Measurements from ENCODE around the gene PUS1.

The PUS1 gene

GRCh38 chr12:131962069-131962468 lies 33.0 kb downstream of the PUS1 start:
- no peak for DNase-seq (ENCODE audit: low spot score)
- TF ChIP-seq, protein P1, sequence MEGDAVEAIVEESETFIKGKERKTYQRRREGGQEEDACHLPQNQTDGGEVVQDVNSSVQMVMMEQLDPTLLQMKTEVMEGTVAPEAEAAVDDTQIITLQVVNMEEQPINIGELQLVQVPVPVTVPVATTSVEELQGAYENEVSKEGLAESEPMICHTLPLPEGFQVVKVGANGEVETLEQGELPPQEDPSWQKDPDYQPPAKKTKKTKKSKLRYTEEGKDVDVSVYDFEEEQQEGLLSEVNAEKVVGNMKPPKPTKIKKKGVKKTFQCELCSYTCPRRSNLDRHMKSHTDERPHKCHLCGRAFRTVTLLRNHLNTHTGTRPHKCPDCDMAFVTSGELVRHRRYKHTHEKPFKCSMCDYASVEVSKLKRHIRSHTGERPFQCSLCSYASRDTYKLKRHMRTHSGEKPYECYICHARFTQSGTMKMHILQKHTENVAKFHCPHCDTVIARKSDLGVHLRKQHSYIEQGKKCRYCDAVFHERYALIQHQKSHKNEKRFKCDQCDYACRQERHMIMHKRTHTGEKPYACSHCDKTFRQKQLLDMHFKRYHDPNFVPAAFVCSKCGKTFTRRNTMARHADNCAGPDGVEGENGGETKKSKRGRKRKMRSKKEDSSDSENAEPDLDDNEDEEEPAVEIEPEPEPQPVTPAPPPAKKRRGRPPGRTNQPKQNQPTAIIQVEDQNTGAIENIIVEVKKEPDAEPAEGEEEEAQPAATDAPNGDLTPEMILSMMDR (IDR thresholded peaks at IDR 0.05; ENCODE audit: extremely low read depth, insufficient read depth, missing control alignments), result no peak
- in situ Hi-C loops (cut with MboI; ENCODE audit: low pct_unique_long_range_greater_than_20kb, low sequenced_read_pairs, unreplicated experiment), result no loop called here

DNA sequence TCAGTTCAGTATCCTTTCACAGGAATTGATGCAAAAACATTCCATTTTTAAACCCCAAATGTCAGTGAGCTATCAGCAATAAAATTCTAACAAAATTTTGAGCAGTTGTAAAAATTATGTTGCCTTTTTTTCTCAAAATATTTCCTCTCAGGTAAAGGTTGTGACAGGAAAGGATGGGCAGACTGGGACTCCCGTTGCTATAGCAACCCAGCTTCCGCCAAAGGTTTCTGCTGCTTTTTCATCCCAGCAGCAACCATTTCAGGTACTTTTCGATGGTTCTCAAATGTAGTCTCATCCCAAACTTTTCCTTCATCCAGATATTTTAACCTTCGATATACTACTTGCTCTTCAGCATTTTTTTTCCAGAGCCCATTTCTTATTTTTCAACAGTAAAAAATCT lies 34.3 kb downstream of the PUS1 start:
- TF ChIP-seq, protein P1 (IDR thresholded peaks at IDR 0.05; ENCODE audit: extremely low read depth, insufficient read depth, missing control alignments), result no peak
- in situ Hi-C loops (cut with MboI; ENCODE audit: low pct_unique_long_range_greater_than_20kb, low sequenced_read_pairs, unreplicated experiment), result no loop called here
- no peak for DNase-seq (ENCODE audit: low spot score)

- DNase-seq (ENCODE audit: low spot score), result no peak
- in situ Hi-C loops (cut with MboI; ENCODE audit: low pct_unique_long_range_greater_than_20kb, low sequenced_read_pairs, unreplicated experiment), result no loop called here
- TF ChIP-seq, protein P1 (IDR thresholded peaks at IDR 0.05; ENCODE audit: extremely low read depth, insufficient read depth, missing control alignments), result no peak
Observed at GRCh38 chr12:131965073-131965472, 36.0 kb downstream of the PUS1 start.

DNA sequence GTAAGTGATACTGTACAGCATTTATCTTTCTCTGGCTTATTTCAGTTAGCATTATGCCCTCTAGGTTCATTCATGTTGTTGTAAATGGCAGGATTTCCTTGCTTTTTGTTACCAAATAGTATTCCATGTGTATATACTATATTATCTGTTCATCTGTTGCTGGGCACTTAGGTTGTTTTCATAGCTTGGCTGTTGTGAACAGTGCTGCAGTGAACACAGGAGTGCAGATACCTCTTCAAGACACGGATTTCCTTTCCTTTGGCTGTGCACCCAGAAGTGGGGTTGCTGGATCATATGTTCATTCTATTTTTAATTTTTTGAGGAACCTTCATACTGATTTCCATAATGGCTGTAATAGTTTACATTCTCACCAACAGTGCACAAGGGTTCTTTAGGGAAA lies 42.1 kb downstream of the PUS1 start:
- in situ Hi-C loops (cut with MboI; ENCODE audit: low pct_unique_long_range_greater_than_20kb, low sequenced_read_pairs, unreplicated experiment), result no loop called here
- DNase-seq (ENCODE audit: low spot score), result no peak

DNA sequence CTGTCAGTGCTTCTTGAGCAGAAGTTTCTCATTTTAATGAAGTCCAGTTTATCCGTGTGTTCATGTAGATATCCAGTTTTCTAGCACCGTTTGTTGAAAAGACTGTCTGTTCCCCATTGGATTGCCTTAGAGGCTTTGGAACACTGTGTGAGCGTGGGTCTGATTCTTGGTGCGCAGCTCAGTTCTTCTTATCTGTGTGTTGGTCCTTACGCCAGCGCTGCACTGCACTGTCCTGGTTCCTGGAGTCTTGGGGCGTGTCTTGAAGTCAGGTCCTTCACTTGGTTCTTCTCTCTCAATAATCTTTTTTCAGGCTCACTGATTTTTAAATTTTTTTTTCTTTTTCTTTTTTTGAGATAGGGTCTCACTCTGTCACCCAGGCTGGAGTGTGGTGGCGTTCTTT lies 46.2 kb downstream of the PUS1 start:
- in situ Hi-C loops (cut with MboI; ENCODE audit: low pct_unique_long_range_greater_than_20kb, low sequenced_read_pairs, unreplicated experiment), result no loop called here
- TF ChIP-seq, protein P1 (IDR thresholded peaks at IDR 0.05; ENCODE audit: extremely low read depth, insufficient read depth, missing control alignments), result no peak
- DNase-seq (ENCODE audit: low spot score), result no peak

More for the DNA sequence above, 42.1 kb downstream of the PUS1 start:
- TF ChIP-seq, protein P1 (IDR thresholded peaks at IDR 0.05; ENCODE audit: extremely low read depth, insufficient read depth, missing control alignments), result no peak

GRCh38 chr12:131979606-131980005 lies 50.5 kb downstream of the PUS1 start:
- DNase-seq (ENCODE audit: low spot score), result no peak
- TF ChIP-seq, protein P1 (IDR thresholded peaks at IDR 0.05; ENCODE audit: extremely low read depth, insufficient read depth, missing control alignments), result no peak
- in situ Hi-C loops (cut with MboI; ENCODE audit: low pct_unique_long_range_greater_than_20kb, low sequenced_read_pairs, unreplicated experiment), result no loop called here

DNA sequence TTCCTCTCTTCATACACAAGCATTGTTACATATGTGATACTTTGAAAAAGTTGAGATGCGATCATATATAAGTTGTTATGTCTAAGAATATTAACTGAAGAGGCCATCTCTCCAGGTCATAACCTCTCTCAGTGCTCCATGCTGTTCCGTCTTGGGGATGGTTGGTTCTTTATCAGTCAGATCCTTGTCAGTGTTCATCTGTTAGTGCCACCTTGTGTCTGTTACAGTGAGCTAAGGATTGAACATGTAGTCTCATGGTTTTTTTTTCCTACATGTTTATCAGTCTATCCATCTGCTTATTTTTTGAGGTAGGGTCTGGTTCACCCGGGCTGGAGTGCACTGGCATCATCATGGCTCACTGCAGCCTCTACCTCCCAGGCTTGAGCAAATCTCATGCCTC lies 51.2 kb downstream of the PUS1 start:
- TF ChIP-seq, protein P1 (IDR thresholded peaks at IDR 0.05; ENCODE audit: extremely low read depth, insufficient read depth, missing control alignments), result no peak
- no peak for DNase-seq (ENCODE audit: low spot score)
- in situ Hi-C loops (cut with MboI; ENCODE audit: low pct_unique_long_range_greater_than_20kb, low sequenced_read_pairs, unreplicated experiment), result no loop called here

All from GM13977 (cell line).